Brain microvascular endothelial cell (primary cell): ENCODE measurements around the gene PHF1.

Experiments
- DNase-seq: peaks from one replicate; pipeline ENCODE4 v3.0.0-alpha.2; 2020
- H3K27ac ChIP-seq: fragments of 250-450 bp; sonication (Bioruptor Pico); 2 replicates; pipeline ENCODE4 v1.5.1; 2020; ENCODE audit warnings: mild to moderate bottlenecking, moderate library complexity
- H3K27me3 ChIP-seq: fragments of 250-450 bp; sonication (Bioruptor Pico); replicated peaks from 2 replicates; pipeline ENCODE4 v1.5.1; 2020; ENCODE audit warnings: mild to moderate bottlenecking
- H3K36me3 ChIP-seq: fragments of 250-450 bp; sonication (Bioruptor Pico); replicated peaks from 2 replicates; pipeline ENCODE4 v1.5.1; 2020; ENCODE audit warnings: mild to moderate bottlenecking
- H3K4me3 ChIP-seq: 2 replicates; pipeline ENCODE4 v1.5.1; 2011; ENCODE audit warnings: low read depth, mild to moderate bottlenecking, control low read depth, low read length, moderate library complexity
- in situ Hi-C: cut with HindIII; loops from 2 replicates; pipeline ENCODE4 v1.10.0; 2017; ENCODE audit warnings: low sequenced_read_pairs, low pct_ligation_motif_present
- TF ChIP-seq, protein P1 (sequence below): IDR thresholded peaks from 2 replicates; pipeline ENCODE4 v1.5.1; 2011; ENCODE audit warnings: low read depth, mild to moderate bottlenecking, moderate library complexity, low read length, control low read depth, inconsistent platforms; ENCODE audit errors: missing control alignments

PHF1 gene

DNA sequence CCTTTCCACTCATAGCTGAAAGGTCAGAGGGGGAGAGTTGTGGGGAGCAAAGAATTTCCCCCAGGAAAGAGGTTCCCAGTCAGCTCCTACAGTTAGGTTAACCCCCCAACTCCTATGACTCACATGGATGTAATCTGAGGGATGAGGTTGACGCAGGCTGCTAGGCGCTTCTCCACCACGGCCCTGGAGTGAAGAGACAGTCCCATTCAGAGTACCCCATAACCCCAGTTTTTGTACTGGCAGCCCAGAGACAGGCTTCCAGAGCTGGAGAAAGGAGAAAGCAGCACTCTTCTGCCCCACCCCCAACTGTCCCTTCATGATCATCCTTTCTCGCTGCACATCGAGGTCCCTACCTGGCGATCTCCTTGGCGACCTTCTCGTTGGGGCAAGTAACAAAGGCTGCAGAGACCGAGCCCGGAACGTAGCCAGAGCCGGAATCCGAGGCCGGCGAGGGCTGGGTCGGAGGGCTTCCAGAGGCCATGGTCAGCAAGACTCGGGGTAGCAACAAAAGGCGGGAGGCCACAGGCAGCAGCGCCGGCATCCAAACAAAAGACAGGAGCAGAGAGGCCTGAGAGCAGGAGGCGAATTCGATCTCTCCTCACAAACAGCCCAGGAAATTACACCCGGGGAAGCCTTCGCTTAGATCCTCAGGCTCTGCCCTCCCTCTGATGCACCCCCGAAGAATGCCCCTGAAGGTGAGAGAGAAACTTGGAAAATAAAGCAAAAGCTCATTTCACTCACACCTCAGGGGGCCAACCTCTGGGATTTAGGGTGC is 6.5 kb downstream of the PHF1 start:
- TF ChIP-seq, protein P1, sequence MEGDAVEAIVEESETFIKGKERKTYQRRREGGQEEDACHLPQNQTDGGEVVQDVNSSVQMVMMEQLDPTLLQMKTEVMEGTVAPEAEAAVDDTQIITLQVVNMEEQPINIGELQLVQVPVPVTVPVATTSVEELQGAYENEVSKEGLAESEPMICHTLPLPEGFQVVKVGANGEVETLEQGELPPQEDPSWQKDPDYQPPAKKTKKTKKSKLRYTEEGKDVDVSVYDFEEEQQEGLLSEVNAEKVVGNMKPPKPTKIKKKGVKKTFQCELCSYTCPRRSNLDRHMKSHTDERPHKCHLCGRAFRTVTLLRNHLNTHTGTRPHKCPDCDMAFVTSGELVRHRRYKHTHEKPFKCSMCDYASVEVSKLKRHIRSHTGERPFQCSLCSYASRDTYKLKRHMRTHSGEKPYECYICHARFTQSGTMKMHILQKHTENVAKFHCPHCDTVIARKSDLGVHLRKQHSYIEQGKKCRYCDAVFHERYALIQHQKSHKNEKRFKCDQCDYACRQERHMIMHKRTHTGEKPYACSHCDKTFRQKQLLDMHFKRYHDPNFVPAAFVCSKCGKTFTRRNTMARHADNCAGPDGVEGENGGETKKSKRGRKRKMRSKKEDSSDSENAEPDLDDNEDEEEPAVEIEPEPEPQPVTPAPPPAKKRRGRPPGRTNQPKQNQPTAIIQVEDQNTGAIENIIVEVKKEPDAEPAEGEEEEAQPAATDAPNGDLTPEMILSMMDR = no peak
- peak overlapping the region; percentile 95 for H3K27ac ChIP-seq
- DNase-seq = peak; percentile 88
- peaks cover 34% of the 10 kb centered on the region for H3K36me3 ChIP-seq
- in situ Hi-C loops = no loop called here
- peak overlapping the region; percentile 86 for H3K4me3 ChIP-seq
- H3K27me3 ChIP-seq = no peaks in the 10 kb centered on the region

DNA sequence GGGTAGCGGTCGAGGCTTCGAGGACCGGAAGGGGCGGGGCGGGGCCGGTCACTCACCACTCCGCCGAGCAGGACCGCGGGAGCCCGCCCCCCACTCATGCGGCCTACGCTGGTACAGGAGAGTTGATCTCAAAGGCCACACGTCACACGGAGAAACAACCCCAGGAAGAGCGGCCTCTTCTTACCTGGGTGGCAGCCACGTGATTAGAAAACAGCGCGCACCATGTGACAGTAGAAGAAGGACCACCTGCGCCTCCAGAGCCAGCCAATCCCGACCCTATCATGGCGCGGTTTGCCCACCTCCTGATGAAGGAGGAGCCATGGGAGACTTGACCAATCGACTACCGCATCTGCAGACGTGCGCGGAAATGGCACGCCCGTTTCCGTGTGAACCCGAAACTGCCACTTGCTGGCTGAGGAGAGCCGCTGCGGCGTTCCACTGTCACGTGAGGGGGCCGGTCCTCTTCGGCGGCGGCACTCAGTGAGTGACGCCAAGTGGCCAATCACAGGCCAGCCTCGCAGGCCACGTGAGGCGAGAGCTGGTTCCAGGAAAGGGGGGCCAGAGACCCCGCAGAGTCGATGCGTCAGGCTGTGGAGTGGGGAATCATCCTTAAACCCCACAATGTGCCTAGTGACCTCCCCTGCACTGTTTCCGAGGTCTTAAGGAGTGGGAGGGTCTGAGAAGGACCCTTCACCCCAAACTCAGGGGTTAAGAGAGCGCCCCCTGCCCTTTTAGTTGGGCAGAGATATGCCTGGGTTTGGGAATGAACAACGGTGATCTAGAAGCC is 7.3 kb downstream of the PHF1 start, which contains the start of gene CUTA:
Gene CUTA (minus strand): TSS at position 205 of the 787 bp plus-strand sequence. CDS start 107 bp downstream, at position 98.
- in situ Hi-C loops = no loop called here
- no peaks in the 10 kb centered on the region for H3K27me3 ChIP-seq
- peak within 1 kb of the TSS; percentile 95 for H3K27ac ChIP-seq
- DNase-seq = peak; percentile 100
- H3K36me3 ChIP-seq = peaks cover 26% of the 10 kb centered on the region
- H3K4me3 ChIP-seq = peak within 1 kb of the TSS; percentile 86
- TF ChIP-seq, protein P1 = peak; percentile 25

DNA sequence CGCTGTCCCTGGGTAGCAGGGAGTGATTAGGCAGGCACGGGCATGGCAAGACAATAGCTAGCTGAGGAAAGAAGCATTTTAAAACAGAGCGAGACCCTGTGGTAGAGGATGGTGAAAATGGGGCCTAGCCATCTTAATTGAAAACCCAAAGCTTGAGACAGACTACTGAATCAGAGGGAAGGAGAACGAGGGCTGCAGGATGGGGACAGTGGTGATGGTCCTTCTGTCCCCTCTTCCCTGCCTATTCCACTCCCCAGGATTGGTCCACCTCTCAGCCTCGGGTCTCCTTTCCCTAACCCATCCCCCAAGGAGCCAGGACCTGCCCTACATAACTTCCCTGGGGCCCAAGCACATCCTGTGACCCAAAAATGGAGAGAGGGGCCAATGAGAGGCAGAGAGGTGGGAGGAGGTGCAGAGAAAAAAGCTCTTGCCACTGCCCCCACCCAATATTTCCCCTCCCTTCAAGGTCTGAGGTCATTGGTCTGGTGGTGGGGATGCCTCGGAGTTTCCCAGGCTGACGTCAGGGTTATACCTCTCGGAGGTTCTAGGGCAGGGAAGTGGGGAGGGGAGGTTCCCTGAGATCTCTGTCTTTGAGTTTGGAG is 8.0 kb downstream of the PHF1 start:
- peak overlapping the region; percentile 41 for H3K4me3 ChIP-seq
- peak; percentile 47 for DNase-seq
- in situ Hi-C loops = no loop called here
- peak overlapping the region; percentile 80 for H3K27ac ChIP-seq
- H3K36me3 ChIP-seq = peaks cover 19% of the 10 kb centered on the region
- no peaks in the 10 kb centered on the region for H3K27me3 ChIP-seq
- TF ChIP-seq, protein P1 = no peak

DNA sequence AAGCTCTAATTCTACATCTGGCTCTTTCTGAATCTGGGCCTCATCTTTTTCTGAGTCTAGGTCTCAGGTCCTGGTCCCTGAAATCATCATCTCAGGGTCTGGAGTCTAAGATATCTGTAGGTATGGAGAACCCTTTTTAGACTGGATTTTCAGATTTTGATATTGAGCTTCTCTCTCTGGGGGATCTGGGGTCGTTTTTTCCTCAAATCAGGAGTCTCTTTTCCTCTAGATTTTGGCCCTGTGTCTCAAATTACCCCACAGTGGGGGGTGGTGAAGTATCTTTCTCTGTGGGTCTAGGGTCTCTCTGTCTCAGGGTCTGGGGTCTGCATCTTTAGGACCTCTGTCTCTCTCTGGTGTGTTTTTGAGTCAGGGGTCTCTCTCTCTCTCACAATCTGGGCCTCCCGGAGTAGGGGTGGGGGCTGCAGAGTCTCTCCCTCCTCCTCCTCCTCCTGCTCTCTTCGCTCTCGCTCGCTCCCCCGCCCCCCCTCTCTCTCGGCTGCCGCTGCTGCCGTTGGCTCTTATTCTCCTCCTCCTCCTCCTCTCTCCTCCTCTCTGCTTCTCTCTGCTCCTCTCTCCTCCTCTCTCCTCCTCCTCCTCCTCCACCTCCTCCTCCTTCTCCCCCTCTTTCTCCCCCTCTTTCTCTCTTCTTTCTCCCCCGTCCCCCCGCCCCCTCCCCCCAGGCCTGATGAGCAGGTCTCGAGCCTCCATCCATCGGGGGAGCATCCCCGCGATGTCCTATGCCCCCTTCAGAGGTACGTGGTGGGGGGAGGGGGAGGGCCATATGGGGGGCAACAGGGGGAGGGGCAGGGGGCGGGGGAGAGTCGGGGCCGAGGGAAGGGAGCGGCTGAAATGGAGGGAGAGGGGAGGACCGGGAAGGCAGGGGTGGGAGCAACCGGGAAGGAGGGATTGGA is 9.0 kb downstream of the PHF1 start, which contains the start of gene SYNGAP1:
Gene SYNGAP1 (plus strand): TSS at position 486 of the 911 bp plus-strand sequence. CDS start 200 bp downstream, at position 686.
- Histone ChIP-seq H3K4me3 (peak within 1 kb of the TSS; percentile 41), H3K36me3 (peaks cover 11% of the 10 kb centered on the region), H3K27ac (peak within 1 kb of the TSS; percentile 80), H3K27me3 (no peaks in the 10 kb centered on the region)
- DNase-seq = peak; percentile 35
- in situ Hi-C loops = no loop called here
- TF ChIP-seq, protein P1 = no peak
